Measurements from ENCODE around the gene MAP3K20. TPM values are rescaled to one million over a fixed set of nuclear protein-coding genes. Genes with fewer than 3 reads are reported as not detected.
A peak's percentile ranks its signal among the peaks of the same experiment; 100 is the strongest.

The MAP3K20 gene
- total and polyA plus RNA-seq, 2 of the 4 experiments (the other 2 are of a cell fraction) = 27.5 to 84.4 TPM

DNA sequence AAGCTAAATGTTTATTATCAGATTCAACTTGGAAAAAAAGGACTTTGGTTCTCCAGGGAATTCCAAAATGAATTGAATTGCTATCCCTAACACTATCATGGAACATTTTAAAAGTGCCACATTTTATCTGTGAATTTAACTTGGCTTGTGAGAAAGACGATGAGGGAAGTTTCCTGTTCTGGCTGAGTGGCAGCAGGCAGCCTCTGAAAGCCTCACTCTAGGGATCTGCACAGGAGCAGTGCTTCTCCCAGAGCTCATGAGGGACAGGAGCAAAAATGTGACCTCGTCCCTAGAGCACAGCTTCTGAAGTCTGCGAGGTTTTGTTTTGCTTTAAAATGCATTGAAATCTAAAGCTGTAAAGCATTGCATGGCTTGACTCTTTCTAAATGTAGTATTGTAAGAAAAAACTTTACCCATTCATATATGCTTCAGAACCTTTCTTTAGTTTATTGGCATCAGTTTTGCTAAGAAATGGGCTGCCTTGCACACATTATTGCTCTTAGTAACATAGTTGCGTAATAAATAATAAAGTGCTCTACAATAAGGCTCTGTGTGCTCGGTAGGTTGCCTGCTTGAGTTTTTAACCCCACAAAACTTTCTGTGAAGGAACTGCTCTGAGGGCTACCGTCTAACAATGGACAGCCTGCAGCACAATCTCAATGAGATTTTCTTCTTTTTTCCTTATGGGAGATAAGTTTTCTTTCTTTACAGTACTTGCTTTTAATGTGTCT, 142.8 kb downstream of the MAP3K20 start:
- no peak overlapping the region for H3K4me3 ChIP-seq (ENCODE audit: insufficient read depth, low read depth, low read length)
- peak overlapping the region; percentile 8 for H2BK5ac ChIP-seq (ENCODE audit: low read depth, low read length, poor library complexity, severe bottlenecking)
- ChIA-PET POLR2A (ENCODE audit: unreplicated experiment) (no interaction called here), CTCF (interaction anchor here (0.8 to 5.1 kb wide), 2 partner anchors 10 to 191 kb away, joined by 3 to 32 read pairs; no protein-coding TSS in a partner anchor)
- no peak overlapping the region for H2AK5ac ChIP-seq (ENCODE audit: low read depth, low read length)
- H3K14ac ChIP-seq (replicated peaks; ENCODE audit: low read depth, low read length) = no peak overlapping the region; the same call in 1 of the 2 replicates
- H3K4me1 ChIP-seq (ENCODE audit: control insufficient read depth, insufficient read depth, low read length) = peaks cover 15% of the 10 kb centered on the region
- no peak overlapping the region for H2AK9ac ChIP-seq (replicated peaks; ENCODE audit: low read depth, low read length, poor library complexity)
- H3K79me1 ChIP-seq (ENCODE audit: low read depth in 1 of 2, low read length in 2 of 2) = peaks cover 0 to 7% of the 10 kb centered on the region in 2 experiments; a peak in 2 of 4 replicates
- WGBS, 2 experiments (ENCODE audit: extremely low coverage in 2 of 2, insufficient read length in 1 of 2) = 8% methylated on average over 2 of the region's 6 CpGs; no CpG with 5 or more reads in 1 of the 2 experiments
- peak overlapping the region; percentile 38 for H3K4me2 ChIP-seq (ENCODE audit: low read depth, low read length)
- no peak overlapping the region for H2AFZ ChIP-seq (replicated peaks; ENCODE audit: low read length, poor library complexity)
- H2BK120ac ChIP-seq (ENCODE audit: low read depth, low read length) = no peak overlapping the region
- no peak overlapping the region for H4K5ac ChIP-seq (ENCODE audit: low read depth, low read length)
- peak; percentile 24 for DNase-seq
- peak; percentile 50 for ATAC-seq (ENCODE audit: low read depth)
- in situ Hi-C loops (cut with MboI; ENCODE audit: low sequenced_read_pairs) = loop anchor here (5.0 kb wide), 1 partner anchor 406 kb away; no protein-coding TSS in a partner anchor
- H4K8ac ChIP-seq (ENCODE audit: low read depth in 2 of 2, low read length in 2 of 2) = peak overlapping the region in 1 of 2 experiments; percentile 13; a peak in 1 of 4 replicates
- no TSS peak for BruUV-seq (replicated peaks)
- no peaks in the 10 kb centered on the region for H4K20me1 ChIP-seq (ENCODE audit: insufficient read depth, low read length)
- peak; percentile 95 for TF ChIP-seq CEBPB (IDR thresholded peaks at IDR 0.05; ENCODE audit: low read depth, low read length)
- TF ChIP-seq, protein P1, sequence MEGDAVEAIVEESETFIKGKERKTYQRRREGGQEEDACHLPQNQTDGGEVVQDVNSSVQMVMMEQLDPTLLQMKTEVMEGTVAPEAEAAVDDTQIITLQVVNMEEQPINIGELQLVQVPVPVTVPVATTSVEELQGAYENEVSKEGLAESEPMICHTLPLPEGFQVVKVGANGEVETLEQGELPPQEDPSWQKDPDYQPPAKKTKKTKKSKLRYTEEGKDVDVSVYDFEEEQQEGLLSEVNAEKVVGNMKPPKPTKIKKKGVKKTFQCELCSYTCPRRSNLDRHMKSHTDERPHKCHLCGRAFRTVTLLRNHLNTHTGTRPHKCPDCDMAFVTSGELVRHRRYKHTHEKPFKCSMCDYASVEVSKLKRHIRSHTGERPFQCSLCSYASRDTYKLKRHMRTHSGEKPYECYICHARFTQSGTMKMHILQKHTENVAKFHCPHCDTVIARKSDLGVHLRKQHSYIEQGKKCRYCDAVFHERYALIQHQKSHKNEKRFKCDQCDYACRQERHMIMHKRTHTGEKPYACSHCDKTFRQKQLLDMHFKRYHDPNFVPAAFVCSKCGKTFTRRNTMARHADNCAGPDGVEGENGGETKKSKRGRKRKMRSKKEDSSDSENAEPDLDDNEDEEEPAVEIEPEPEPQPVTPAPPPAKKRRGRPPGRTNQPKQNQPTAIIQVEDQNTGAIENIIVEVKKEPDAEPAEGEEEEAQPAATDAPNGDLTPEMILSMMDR (conservative IDR thresholded peaks at IDR 0.05; ENCODE audit: low read depth, low read length) = no peak
- no peak for TF ChIP-seq MAZ (IDR thresholded peaks at IDR 0.05; ENCODE audit: borderline replicate concordance, low read depth, low read length)
- no peak for TF ChIP-seq RFX5 (IDR thresholded peaks at IDR 0.05; ENCODE audit: low read depth, low read length)
- no peak for TF ChIP-seq NFE2L2 (IDR thresholded peaks at IDR 0.05; ENCODE audit: low read depth, low read length)
- TF ChIP-seq POLR2A (IDR thresholded peaks at IDR 0.05; ENCODE audit: low read depth, low read length) = no peak
- H3K18ac ChIP-seq (ENCODE audit: low read depth, low read length) = no peak overlapping the region
- no peak overlapping the region for H4K91ac ChIP-seq (ENCODE audit: insufficient read depth, low read depth, low read length)
- H2BK20ac ChIP-seq (ENCODE audit: low read depth, low read length) = no peak overlapping the region
- H3K27me3 ChIP-seq (ENCODE audit: control insufficient read depth, insufficient read depth, low read length) = no peaks in the 10 kb centered on the region
- H3K36me3 ChIP-seq (ENCODE audit: control insufficient read depth, insufficient read depth, low read length) = peaks cover 4% of the 10 kb centered on the region
- H3K9me1 ChIP-seq (ENCODE audit: insufficient read depth, low read length) = no peaks in the 10 kb centered on the region
- dilution Hi-C loops (cut with HindIII; ENCODE audit: low sequenced_read_pairs, unreplicated experiment) = no loop called here
- intact Hi-C loops (cut with micrococcal nuclease) = loop anchor here (5.0 kb wide), 1 partner anchor 1124 kb away; no protein-coding TSS in a partner anchor
- no peaks in the 10 kb centered on the region for H3K9me3 ChIP-seq (ENCODE audit: control insufficient read depth, insufficient read depth, low read length)
- 0 out of 2 replicates have a peak overlapping the region, but pooled peaks have one; percentile 14 for H3K4ac ChIP-seq (ENCODE audit: low read depth, low read length)
- no peak overlapping the region for H2BK15ac ChIP-seq (ENCODE audit: low read depth, low read length)
- no peak overlapping the region for H3K56ac ChIP-seq (ENCODE audit: extremely low read depth, insufficient read depth, low read length)
- H3K9ac ChIP-seq (ENCODE audit: low read depth, low read length) = peak overlapping the region; percentile 64
- H3K23ac ChIP-seq (ENCODE audit: low read depth, low read length) = no peak overlapping the region
- peak overlapping the region; percentile 58; the same call in 1 of the 2 replicates for H3K27ac ChIP-seq (ENCODE audit: insufficient read depth, low read length)
